Mammary epithelial cell (primary cell): Measurements from ENCODE around the gene HERC3.

Source experiments
- EZH2 ChIP-seq: IDR thresholded peaks from 2 replicates; pipeline ENCODE4 v1.6.1; 2012; ENCODE audit warnings: low read length, inconsistent platforms, borderline replicate concordance
- TF ChIP-seq, protein P1 (sequence below), 2 donors: IDR thresholded peaks in 1 of 2; conservative IDR thresholded peaks in 1 of 2; 2 replicates each; pipeline ENCODE4 v1.5.1; 2011 to 2012; ENCODE audit warnings: inconsistent platforms in 2 of 2, low read length in 2 of 2, mild to moderate bottlenecking in 2 of 2, control low read depth in 1 of 2, low read depth in 1 of 2; ENCODE audit not compliant: insufficient read depth in 1 of 2; ENCODE audit errors: extremely low read depth in 1 of 2

DNA sequence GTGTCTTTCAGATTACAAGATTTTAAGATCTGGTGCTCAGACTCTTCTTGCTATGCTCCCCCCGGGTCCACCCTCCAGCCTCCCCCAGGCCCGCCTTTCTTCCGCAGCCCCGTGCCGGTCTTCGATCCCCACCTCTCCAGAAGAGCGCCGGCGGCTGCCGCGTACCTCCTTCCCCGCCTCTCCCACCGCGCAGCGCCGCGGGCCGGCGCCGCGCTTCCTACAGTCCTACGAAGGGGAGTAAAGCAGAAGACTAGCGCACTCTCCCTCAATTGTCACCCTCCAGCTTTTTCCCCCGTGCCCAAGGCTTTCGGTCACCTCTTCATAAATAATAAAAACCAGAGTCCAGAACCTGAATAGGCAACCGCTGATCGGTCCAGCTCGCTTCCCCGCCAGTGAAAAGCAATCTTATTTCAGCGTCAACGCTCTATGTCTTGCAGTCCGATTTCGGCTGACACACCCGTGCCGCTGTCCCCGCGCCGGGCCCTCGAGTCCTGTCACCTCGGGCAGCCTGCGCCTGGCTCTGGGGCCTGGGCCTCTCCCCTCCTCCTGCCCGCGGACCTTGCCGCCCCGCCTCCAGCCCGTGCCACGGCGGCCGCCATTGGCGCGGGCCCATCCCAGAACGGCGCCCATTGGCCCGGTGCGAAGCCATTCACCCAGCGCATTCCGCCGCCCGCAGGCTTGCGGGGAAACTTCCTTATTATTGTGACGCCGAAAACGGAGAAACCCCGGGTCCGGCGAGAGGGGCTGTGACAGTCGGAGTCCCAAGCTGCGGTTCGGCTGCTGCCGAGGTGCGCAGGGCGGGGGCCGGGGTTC lies at the start of gene HERC3:
- TF ChIP-seq, protein P1, sequence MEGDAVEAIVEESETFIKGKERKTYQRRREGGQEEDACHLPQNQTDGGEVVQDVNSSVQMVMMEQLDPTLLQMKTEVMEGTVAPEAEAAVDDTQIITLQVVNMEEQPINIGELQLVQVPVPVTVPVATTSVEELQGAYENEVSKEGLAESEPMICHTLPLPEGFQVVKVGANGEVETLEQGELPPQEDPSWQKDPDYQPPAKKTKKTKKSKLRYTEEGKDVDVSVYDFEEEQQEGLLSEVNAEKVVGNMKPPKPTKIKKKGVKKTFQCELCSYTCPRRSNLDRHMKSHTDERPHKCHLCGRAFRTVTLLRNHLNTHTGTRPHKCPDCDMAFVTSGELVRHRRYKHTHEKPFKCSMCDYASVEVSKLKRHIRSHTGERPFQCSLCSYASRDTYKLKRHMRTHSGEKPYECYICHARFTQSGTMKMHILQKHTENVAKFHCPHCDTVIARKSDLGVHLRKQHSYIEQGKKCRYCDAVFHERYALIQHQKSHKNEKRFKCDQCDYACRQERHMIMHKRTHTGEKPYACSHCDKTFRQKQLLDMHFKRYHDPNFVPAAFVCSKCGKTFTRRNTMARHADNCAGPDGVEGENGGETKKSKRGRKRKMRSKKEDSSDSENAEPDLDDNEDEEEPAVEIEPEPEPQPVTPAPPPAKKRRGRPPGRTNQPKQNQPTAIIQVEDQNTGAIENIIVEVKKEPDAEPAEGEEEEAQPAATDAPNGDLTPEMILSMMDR (conservative IDR thresholded peaks at IDR 0.05 in 1 of 2, IDR thresholded peaks at IDR 0.05 in 1 of 2; ENCODE audit: extremely low read depth in 1 of 2, insufficient read depth in 1 of 2, low read depth in 1 of 2, low read length in 2 of 2): no peak
- no peak for TF ChIP-seq EZH2
